ENCODE results near the gene SPNS3.

- TF ChIP-seq CTCF (IDR thresholded peaks at IDR 0.05 in 4 of 5, conservative IDR thresholded peaks at IDR 0.05 in 1 of 5) (no peak), POLR2A (IDR thresholded peaks at IDR 0.05) (no peak)
Observed at GRCh38 chr17:4394208-4395110, 39.3 kb upstream of the SPNS3 start.

All from gastrocnemius medialis (tissue), 4 donors.